H1 (cell line): ENCODE measurements around the gene SRP14.

Source experiments
- BACH1 ChIP-seq: IDR thresholded peaks from 2 replicates; pipeline ENCODE4 v1.6.1; 2012; ENCODE audit warnings: low read length, improper control_type of control experiment
- CBX8 ChIP-seq: fragments of 300-800, 300-1000 bp; sonication (generic); IDR thresholded peaks from 2 replicates; pipeline ENCODE4 v1.7.1; 2016; ENCODE audit warnings: low read depth, low read length, borderline replicate concordance
- GABPA ChIP-seq: IDR thresholded peaks from 2 replicates; pipeline ENCODE4 v1.6.1; 2011; ENCODE audit warnings: mild to moderate bottlenecking, low read length, moderate library complexity, borderline replicate concordance; ENCODE audit not compliant: insufficient read depth
- POLR2AphosphoS5 ChIP-seq: IDR thresholded peaks from 2 replicates; pipeline ENCODE4 v1.6.1; 2011; ENCODE audit warnings: low read depth, low read length
- SIN3A ChIP-seq, 2 experiments: IDR thresholded peaks in 1 of 2; conservative IDR thresholded peaks in 1 of 2; 2 replicates each; pipeline ENCODE4 v1.6.1; 2011 to 2012; ENCODE audit warnings: low read length in 2 of 2, improper control_type of control experiment in 1 of 2, low read depth in 1 of 2, mild to moderate bottlenecking in 1 of 2
- TAF1 ChIP-seq: IDR thresholded peaks from 2 replicates; pipeline ENCODE4 v1.6.1; 2011; ENCODE audit warnings: mild to moderate bottlenecking, low read depth, low read length
- YY1 ChIP-seq: IDR thresholded peaks from 2 replicates; pipeline ENCODE4 v1.6.1; 2011; ENCODE audit warnings: low read depth, mild to moderate bottlenecking, low read length
- TF ChIP-seq, protein P1 (sequence below), 3 experiments: IDR thresholded peaks; 1 replicate in 2 of 3; 2 replicates in 1 of 3; pipeline versions ENCODE4 v1.5.1 to v1.6.1; 2011; ENCODE audit warnings: low read length in 3 of 3, mild to moderate bottlenecking in 3 of 3, inconsistent platforms in 2 of 3, low read depth in 1 of 3, moderate library complexity in 1 of 3; ENCODE audit not compliant: insufficient read depth in 1 of 3; ENCODE audit errors: control extremely low read depth in 1 of 3

DNA sequence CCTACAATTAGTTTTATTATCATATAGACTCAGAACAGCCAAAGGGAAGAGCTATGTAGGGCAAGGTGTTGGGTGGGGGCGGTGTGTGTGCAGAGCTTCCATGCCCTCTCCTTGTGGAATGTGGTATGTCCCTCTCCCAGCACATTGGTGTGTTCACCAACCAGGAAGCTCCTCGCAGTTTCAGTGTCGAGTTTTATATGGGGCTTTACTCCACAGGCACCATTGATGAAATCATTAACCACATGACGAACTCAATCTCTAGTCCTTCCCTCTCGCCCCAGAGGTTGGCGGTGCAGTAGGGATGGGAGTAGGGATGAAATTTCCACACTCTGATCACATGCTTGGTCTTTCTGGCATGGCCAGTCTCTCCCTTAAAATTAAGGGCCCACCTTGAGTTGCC lies 13.6 kb upstream of the SRP14 start:
- TF ChIP-seq GABPA (no peak), POLR2AphosphoS5 (no peak), BACH1 (no peak), TAF1 (no peak), SIN3A (conservative IDR thresholded peaks at IDR 0.05 in 1 of 2, IDR thresholded peaks at IDR 0.05 in 1 of 2; ENCODE audit: low read depth in 1 of 2, low read length in 2 of 2) (no peak), YY1 (no peak), CBX8 (no peak)
- TF ChIP-seq, protein P1, sequence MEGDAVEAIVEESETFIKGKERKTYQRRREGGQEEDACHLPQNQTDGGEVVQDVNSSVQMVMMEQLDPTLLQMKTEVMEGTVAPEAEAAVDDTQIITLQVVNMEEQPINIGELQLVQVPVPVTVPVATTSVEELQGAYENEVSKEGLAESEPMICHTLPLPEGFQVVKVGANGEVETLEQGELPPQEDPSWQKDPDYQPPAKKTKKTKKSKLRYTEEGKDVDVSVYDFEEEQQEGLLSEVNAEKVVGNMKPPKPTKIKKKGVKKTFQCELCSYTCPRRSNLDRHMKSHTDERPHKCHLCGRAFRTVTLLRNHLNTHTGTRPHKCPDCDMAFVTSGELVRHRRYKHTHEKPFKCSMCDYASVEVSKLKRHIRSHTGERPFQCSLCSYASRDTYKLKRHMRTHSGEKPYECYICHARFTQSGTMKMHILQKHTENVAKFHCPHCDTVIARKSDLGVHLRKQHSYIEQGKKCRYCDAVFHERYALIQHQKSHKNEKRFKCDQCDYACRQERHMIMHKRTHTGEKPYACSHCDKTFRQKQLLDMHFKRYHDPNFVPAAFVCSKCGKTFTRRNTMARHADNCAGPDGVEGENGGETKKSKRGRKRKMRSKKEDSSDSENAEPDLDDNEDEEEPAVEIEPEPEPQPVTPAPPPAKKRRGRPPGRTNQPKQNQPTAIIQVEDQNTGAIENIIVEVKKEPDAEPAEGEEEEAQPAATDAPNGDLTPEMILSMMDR (IDR thresholded peaks at IDR 0.05; ENCODE audit: control extremely low read depth in 1 of 3, insufficient read depth in 1 of 3, low read depth in 1 of 3, low read length in 3 of 3) = no peak
